ENCODE results near the gene CCSAP. TPM values are rescaled to one million over a fixed set of nuclear protein-coding genes. Genes with fewer than 3 reads are reported as not detected.

The CCSAP gene
- total RNA-seq, 3 donors from 2014 or later: 1.6 to 4.2 (median 3.3) TPM

- Histone ChIP-seq H3K9me3 (no peaks in the 10 kb centered on the region), H3K36me3 (ENCODE audit: low read depth) (no peaks in the 10 kb centered on the region), H3K4me3 (no peak overlapping the region), H3K4me1 (ENCODE audit: low read depth) (no peaks in the 10 kb centered on the region)
- TF ChIP-seq CTCF (IDR thresholded peaks at IDR 0.05): no peak
- ATAC-seq: no peak
- DNase-seq: no peak
- intact Hi-C loops (cut with DNase I, micrococcal nuclease): no loop called here
Observed at GRCh38 chr1:229300099-229300757, 42.6 kb downstream of the CCSAP start.

- Histone ChIP-seq H3K36me3 (ENCODE audit: low read depth) (no peaks in the 10 kb centered on the region), H3K4me1 (ENCODE audit: low read depth) (no peaks in the 10 kb centered on the region), H3K9me3 (no peaks in the 10 kb centered on the region), H3K4me3 (no peak overlapping the region)
- ATAC-seq (peak; percentile 85), DNase-seq (no peak)
- no peak for TF ChIP-seq CTCF (IDR thresholded peaks at IDR 0.05)
- intact Hi-C loops (cut with DNase I, micrococcal nuclease): no loop called here
Observed at GRCh38 chr1:229298887-229299503, 43.9 kb downstream of the CCSAP start.

- no peak overlapping the region for H3K4me3 ChIP-seq
- DNase-seq (no peak), ATAC-seq (no peak)
- intact Hi-C loops (cut with DNase I, micrococcal nuclease): no loop called here
- no peak for TF ChIP-seq CTCF (IDR thresholded peaks at IDR 0.05)
- H3K36me3 ChIP-seq (ENCODE audit: low read depth): no peaks in the 10 kb centered on the region
- H3K4me1 ChIP-seq (ENCODE audit: low read depth): no peaks in the 10 kb centered on the region
- no peaks in the 10 kb centered on the region for H3K9me3 ChIP-seq
Observed at GRCh38 chr1:229298420-229298819, 44.4 kb downstream of the CCSAP start.

GRCh38 chr1:229297746-229298145 lies 45.1 kb downstream of the CCSAP start:
- Histone ChIP-seq H3K4me3 (no peak overlapping the region), H3K36me3 (ENCODE audit: low read depth) (no peaks in the 10 kb centered on the region), H3K9me3 (no peaks in the 10 kb centered on the region), H3K4me1 (ENCODE audit: low read depth) (no peaks in the 10 kb centered on the region)
- no peak for DNase-seq
- intact Hi-C loops (cut with DNase I, micrococcal nuclease): no loop called here
- ATAC-seq: no peak
- TF ChIP-seq CTCF (IDR thresholded peaks at IDR 0.05): no peak

- no peak for ATAC-seq
- no peaks in the 10 kb centered on the region for H3K36me3 ChIP-seq (ENCODE audit: low read depth)
- no peak for DNase-seq
- intact Hi-C loops (cut with DNase I, micrococcal nuclease): no loop called here
- H3K9me3 ChIP-seq: no peaks in the 10 kb centered on the region
- TF ChIP-seq CTCF (IDR thresholded peaks at IDR 0.05): no peak
- no peak overlapping the region for H3K4me3 ChIP-seq
- H3K4me1 ChIP-seq (ENCODE audit: low read depth): no peaks in the 10 kb centered on the region
Observed at GRCh38 chr1:229296541-229296941, 46.3 kb downstream of the CCSAP start.

All from mucosa of descending colon (tissue), 3 donors.